ENCODE measurements around the gene MCL1. TPM values are rescaled to one million over a fixed set of nuclear protein-coding genes. Genes with fewer than 3 reads are reported as not detected.
A peak's percentile ranks its signal among the peaks of the same experiment; 100 is the strongest.

Gene MCL1
- total RNA-seq, 1 donor from 2014 or later: 85.9 TPM

- intact Hi-C loops (cut with DNase I): loop anchor here (5.0 kb wide), 1 partner anchor 63 kb away; no protein-coding TSS in a partner anchor
- ATAC-seq (ENCODE audit: poor library complexity): no peak
- peak; percentile 10 for DNase-seq
These were observed 48.8 kb downstream of the MCL1 start for GRCh38 chr1:150530491-150531159.

GRCh38 chr1:150529017-150529416, 50.4 kb downstream of the MCL1 start:
- peak; percentile 23 for ATAC-seq (ENCODE audit: poor library complexity)

GRCh38 chr1:150528196-150528595, 51.2 kb downstream of the MCL1 start:
- intact Hi-C loops (cut with DNase I): no loop called here
- DNase-seq (no peak), ATAC-seq (ENCODE audit: poor library complexity) (no peak)

More at GRCh38 chr1:150529017-150529416, 50.4 kb downstream of the MCL1 start:
- intact Hi-C loops (cut with DNase I): no loop called here
- peak; percentile 11 for DNase-seq

- intact Hi-C loops (cut with DNase I): no loop called here
- no peak for DNase-seq
- ATAC-seq (ENCODE audit: poor library complexity): no peak
These were observed 54.1 kb downstream of the MCL1 start for GRCh38 chr1:150525348-150525747.

Small RNAs within 50 kb of the gene (microRNA-seq; reads per million reads assigned to microRNA genes)
- gene MIR4257: not detected

Other genes starting within 250 kb of the MCL1 start
- 20.8 TPM for gene RPRD2, start 215.5 kb downstream of the MCL1 start, total RNA-seq
- gene TARS2, start 92.2 kb downstream of the MCL1 start, total RNA-seq: 28.0 TPM
- 16.7 TPM for gene ECM1, start 71.5 kb downstream of the MCL1 start, total RNA-seq
- not detected for gene FALEC, start 63.9 kb downstream of the MCL1 start, total RNA-seq
- 64.4 TPM for gene ADAMTSL4, start 30.2 kb downstream of the MCL1 start, total RNA-seq
- gene ENSA, start 50.0 kb upstream of the MCL1 start, total RNA-seq: 108 TPM
- gene GOLPH3L, start 117.5 kb upstream of the MCL1 start, total RNA-seq: 15.2 TPM
- not detected for gene HORMAD1, start 141.3 kb upstream of the MCL1 start, total RNA-seq
- 34.9 TPM for gene CTSS, start 186.2 kb upstream of the MCL1 start, total RNA-seq
- gene CTSK, start 228.7 kb upstream of the MCL1 start, total RNA-seq: 4.9 TPM

Data from Right ventricle myocardium superior (tissue), 1 donor.